ENCODE data around the gene LMBRD2. TPM values are rescaled to one million over a fixed set of nuclear protein-coding genes. Genes with fewer than 3 reads are reported as not detected.

Gene LMBRD2
- polyA plus RNA-seq, 3 donors: 2.1 to 6.4 (median 2.3) TPM

DNA sequence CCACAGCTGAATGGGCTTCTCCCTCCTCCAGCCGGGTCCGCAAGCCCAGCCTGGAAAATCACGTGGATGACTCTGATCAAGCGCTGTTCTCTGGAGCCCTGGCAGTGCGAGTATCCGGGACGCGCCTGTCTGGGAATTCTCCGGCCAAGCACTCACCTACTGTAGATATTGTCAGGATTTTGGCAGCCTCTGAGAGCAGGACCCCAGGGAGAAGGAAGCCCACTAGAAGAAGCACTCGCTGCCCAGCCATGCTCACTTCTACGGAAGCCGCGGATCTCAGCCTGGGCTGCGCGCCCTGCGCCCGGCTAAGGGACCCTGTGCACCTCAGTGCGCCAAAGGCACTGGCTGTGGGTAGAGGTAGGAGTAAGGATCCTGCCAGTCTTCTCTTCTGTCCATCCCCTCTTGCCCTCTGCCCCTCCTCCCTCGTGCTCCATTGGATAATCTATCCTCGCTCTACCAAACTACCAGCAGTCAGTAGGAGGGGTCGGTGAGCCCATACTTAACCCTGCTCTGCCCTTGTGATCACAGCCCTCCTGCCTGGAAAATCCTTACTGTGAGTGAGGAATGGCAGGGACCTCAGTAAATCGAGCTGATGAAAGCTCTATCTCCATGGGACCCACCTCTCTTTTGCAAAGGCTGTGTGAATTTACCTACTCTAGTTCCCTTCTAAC, 85.0 kb downstream of the LMBRD2 start, which contains the start of gene UGT3A2:
Gene UGT3A2, minus strand, starts transcription at position 343 of the 671 bp plus-strand sequence. Its CDS starts 93 bp downstream, at position 250.
- no peak within 1 kb of the TSS for H3K27ac ChIP-seq (ENCODE audit: low read depth in 1 of 2, low read length in 2 of 2)
- no peaks in the 10 kb centered on the region for H3K9me3 ChIP-seq (replicated peaks in 1 of 2; ENCODE audit: control insufficient read depth in 1 of 2, insufficient read depth in 1 of 2, low read length in 2 of 2)
- H3K9ac ChIP-seq (ENCODE audit: insufficient read depth, low read length, poor library complexity, severe bottlenecking): no peak within 1 kb of the TSS
- Mint-ChIP-seq H3K9me3 (peaks cover 0 to 7% (median 0%) of the 10 kb centered on the region in 7 donors), H3K4me1 (peaks cover 24% of the 10 kb centered on the region), H3K27me3 (ENCODE audit: low read depth in 3 of 3) (peaks cover 10 to 21% (median 17%) of the 10 kb centered on the region in 3 donors), H3K27ac (peak within 1 kb of the TSS in 1 of 7 donors; percentile 73), H3K36me3 (no peaks in the 10 kb centered on the region), H3K4me3 (peak within 1 kb of the TSS; percentile 66 to 89)
- WGBS (ENCODE audit: insufficient coverage): 1% methylated on average over 11 of the region's 22 CpGs
- TF ChIP-seq CTCF (IDR thresholded peaks at IDR 0.05): no peak
- H3K27me3 ChIP-seq (ENCODE audit: control insufficient read depth in 2 of 2, insufficient read depth in 2 of 2, low read length in 2 of 2): peaks cover 0 to 8% of the 10 kb centered on the region in 2 donors
- H3K4me2 ChIP-seq (replicated peaks; ENCODE audit: extremely low read depth, low read length, poor library complexity, severe bottlenecking): peak within 1 kb of the TSS; percentile 62
- intact Hi-C loops (cut with micrococcal nuclease): no loop called here
- H3K36me3 ChIP-seq (replicated peaks in 1 of 2; ENCODE audit: control insufficient read depth in 1 of 2, insufficient read depth in 2 of 2, low read length in 2 of 2): no peaks in the 10 kb centered on the region
- no peak for DNase-seq
- peak within 1 kb of the TSS in 1 of 3 experiments; percentile 56 for H3K4me3 ChIP-seq (replicated peaks in 1 of 3; ENCODE audit: low read depth in 2 of 3, low read length in 3 of 3)
- peak within 1 kb of the TSS; percentile 62 for H2AFZ ChIP-seq (ENCODE audit: insufficient read depth, low read depth, low read length, poor library complexity, severe bottlenecking)
- H3K4me1 ChIP-seq (ENCODE audit: control insufficient read depth in 1 of 2, insufficient read depth in 2 of 2, low read length in 2 of 2): peaks cover 9 to 12% of the 10 kb centered on the region in 2 donors
- H3K79me2 ChIP-seq (ENCODE audit: insufficient read depth, low read length): no peaks in the 10 kb centered on the region
- H4K20me1 ChIP-seq (ENCODE audit: insufficient read depth, low read length): no peaks in the 10 kb centered on the region

- peaks cover 10 to 21% (median 17%) of the 10 kb centered on the region in 3 donors for H3K27me3 Mint-ChIP-seq (ENCODE audit: low read depth in 3 of 3)
- 41% methylated on average over 9 of the region's 13 CpGs for WGBS (ENCODE audit: insufficient coverage)
- no peak for DNase-seq
Observed at GRCh38 chr5:36066001-36066539, 85.6 kb downstream of the LMBRD2 start.

More at GRCh38 chr5:36066001-36066539, 85.6 kb downstream of the LMBRD2 start:
- H3K4me2 ChIP-seq (replicated peaks; ENCODE audit: extremely low read depth, low read length, poor library complexity, severe bottlenecking): peak overlapping the region; percentile 62
- no peaks in the 10 kb centered on the region for H4K20me1 ChIP-seq (ENCODE audit: insufficient read depth, low read length)
- H3K4me1 Mint-ChIP-seq: peaks cover 18% of the 10 kb centered on the region
- intact Hi-C loops (cut with micrococcal nuclease): no loop called here
- H2AFZ ChIP-seq (ENCODE audit: insufficient read depth, low read depth, low read length, poor library complexity, severe bottlenecking): peak overlapping the region; percentile 62
- H3K4me1 ChIP-seq (ENCODE audit: control insufficient read depth in 1 of 2, insufficient read depth in 2 of 2, low read length in 2 of 2): peaks cover 9 to 12% of the 10 kb centered on the region in 2 donors
- H3K9me3 ChIP-seq (replicated peaks in 1 of 2; ENCODE audit: control insufficient read depth in 1 of 2, insufficient read depth in 1 of 2, low read length in 2 of 2): no peaks in the 10 kb centered on the region
- no peak overlapping the region for H3K9ac ChIP-seq (ENCODE audit: insufficient read depth, low read length, poor library complexity, severe bottlenecking)
- H3K79me2 ChIP-seq (ENCODE audit: insufficient read depth, low read length): no peaks in the 10 kb centered on the region
- peak overlapping the region in 1 of 3 experiments; percentile 56 for H3K4me3 ChIP-seq (replicated peaks in 1 of 3; ENCODE audit: low read depth in 2 of 3, low read length in 3 of 3)
- H3K36me3 Mint-ChIP-seq: no peaks in the 10 kb centered on the region
- TF ChIP-seq CTCF (IDR thresholded peaks at IDR 0.05): no peak
- H3K27me3 ChIP-seq (ENCODE audit: control insufficient read depth in 2 of 2, insufficient read depth in 2 of 2, low read length in 2 of 2): peaks cover 0 to 8% of the 10 kb centered on the region in 2 donors
- H3K4me3 Mint-ChIP-seq: peak overlapping the region in 1 of 2 donors; percentile 89
- H3K27ac Mint-ChIP-seq: no peak overlapping the region
- no peaks in the 10 kb centered on the region for H3K36me3 ChIP-seq (replicated peaks in 1 of 2; ENCODE audit: control insufficient read depth in 1 of 2, insufficient read depth in 2 of 2, low read length in 2 of 2)
- H3K27ac ChIP-seq (ENCODE audit: low read depth in 1 of 2, low read length in 2 of 2): no peak overlapping the region
- H3K9me3 Mint-ChIP-seq: peaks cover 0 to 5% (median 0%) of the 10 kb centered on the region in 7 donors
